HepG2 (cell line): ENCODE results near the gene FIBP. TPM values are rescaled to one million over a fixed set of nuclear protein-coding genes. Genes with fewer than 3 reads are reported as not detected.

Experiments
- ATAC-seq: fragments of 200-7000 bp; cut with Tn5 transposase; 3 replicates; pipeline ENCODE4 v1.9.1; 2020; ENCODE audit warnings: mild to moderate bottlenecking, moderate library complexity
- BruUV-seq: library from RNA; stranded (reverse); fragments of 400-500 nt; replicated peaks from 2 replicates; lab custom pipeline; 2021; lab: Mats Ljungman, UMichigan
- CTCF ChIA-PET: fragments of 300-600 bp; formaldehyde crosslinking; extraction: SDS; loops from one replicate; lab custom pipeline; 2021; ENCODE audit warnings: low total read pairs, inconsistent platforms, low intra/inter-chr PET ratio; lab: Yijun Ruan, JAX
- POLR2A ChIA-PET: fragments of 350-600 bp; sonication (Branson Sonifier 250); formaldehyde crosslinking; loops from one replicate; lab custom pipeline; 2020; ENCODE audit warnings: antibody characterized with exemption, inconsistent platforms; lab: Yijun Ruan, JAX
- DNase-seq: peaks from one replicate; pipeline ENCODE4 v3.0.0-alpha.2; 2015; ENCODE audit warnings: low spot score
- FAIRE-seq: peaks from 3 replicates; lab custom pipeline; 2011; peaks lifted over from hg19 to GRCh38; lab: Jason Lieb, UNC
- H2AFZ ChIP-seq: one replicate; pipeline ENCODE4 v1.6.1; 2011; ENCODE audit warnings: low read length, inconsistent platforms
- H3K27ac ChIP-seq: fragments of 300-600 bp; 3 replicates; pipeline ENCODE4 v1.8.0; 2011; ENCODE audit warnings: mixed run types, mild to moderate bottlenecking, mixed read lengths, low read length, inconsistent platforms; ENCODE audit not compliant: insufficient read depth; ENCODE audit errors: extremely low read length
- H3K27me3 ChIP-seq, 2 experiments: fragments of 200-600 bp in 1 of 2; 2 replicates in 1 of 2; 3 replicates in 1 of 2; pipeline versions ENCODE4 v1.6.0 to v1.8.0; 2011; ENCODE audit warnings: low read length in 2 of 2, mild to moderate bottlenecking in 2 of 2, moderate library complexity in 2 of 2, inconsistent platforms in 1 of 2; ENCODE audit not compliant: insufficient read depth in 2 of 2, control insufficient read depth in 1 of 2
- H3K36me3 ChIP-seq, 2 experiments: fragments of 200-600 bp in 1 of 2; replicated peaks in 1 of 2; 2 replicates in 1 of 2; 3 replicates in 1 of 2; pipeline versions ENCODE4 v1.5.1 to v1.8.0; 2011; ENCODE audit warnings: low read length in 2 of 2, inconsistent platforms in 1 of 2; ENCODE audit not compliant: insufficient read depth in 2 of 2, control insufficient read depth in 1 of 2
- H3K4me1 ChIP-seq: 2 replicates; pipeline ENCODE4 v1.5.1; 2012; ENCODE audit warnings: low read length, inconsistent platforms; ENCODE audit not compliant: insufficient read depth
- H3K4me2 ChIP-seq: 2 replicates; pipeline ENCODE4 v1.6.0; 2011; ENCODE audit warnings: low read depth, low read length, inconsistent platforms
- H3K4me3 ChIP-seq, 3 experiments: fragments of 200-600 bp in 1 of 3; sonication (generic), shearing (Covaris generic) in 1 of 3; replicated peaks in 1 of 3; 2 replicates each; pipeline ENCODE4 v1.5.1; 2011 to 2016; ENCODE audit warnings: low read length in 3 of 3, inconsistent platforms in 2 of 3, low read depth in 2 of 3, mild to moderate bottlenecking in 2 of 3, control low read depth in 1 of 3, mixed read lengths in 1 of 3; ENCODE audit not compliant: insufficient read depth in 1 of 3
- H3K79me2 ChIP-seq: one replicate; pipeline ENCODE4 v1.6.1; 2011; ENCODE audit warnings: low read length, inconsistent platforms; ENCODE audit not compliant: insufficient read depth
- H3K9ac ChIP-seq: 2 replicates; pipeline ENCODE4 v1.6.0; 2011; ENCODE audit warnings: mild to moderate bottlenecking, low read depth, low read length, inconsistent platforms; ENCODE audit not compliant: insufficient read depth
- H3K9me3 ChIP-seq: 2 replicates; pipeline ENCODE4 v1.5.1; 2012; ENCODE audit warnings: mild to moderate bottlenecking, low read length
- H4K20me1 ChIP-seq: 2 replicates; pipeline ENCODE4 v1.6.0; 2011; ENCODE audit warnings: inconsistent platforms, mild to moderate bottlenecking, low read length, moderate library complexity; ENCODE audit not compliant: insufficient read depth
- BRCA1 ChIP-seq: sonication (generic); formaldehyde crosslinking; IDR thresholded peaks from 2 replicates; pipeline ENCODE4 v1.4.0; 2020; ENCODE audit warnings: missing genetic modification reagents
- CBX1 ChIP-seq: IDR thresholded peaks from one replicate; pipeline ENCODE4 v1.6.1; 2016; ENCODE audit warnings: antibody characterized with exemption, low read depth
- EZH2 ChIP-seq: conservative IDR thresholded peaks from 2 replicates; pipeline ENCODE4 v1.6.1; 2012; ENCODE audit warnings: mild to moderate bottlenecking, low read depth, low read length, moderate library complexity
- GATAD2A ChIP-seq: IDR thresholded peaks from 2 replicates; pipeline ENCODE4 v1.6.1; 2016
- HNRNPK ChIP-seq: fragments of 200-400 bp; formaldehyde crosslinking; IDR thresholded peaks from 2 replicates; pipeline ENCODE4 v1.6.1; 2018; ENCODE audit warnings: low read length, low read depth, moderate library complexity, mild to moderate bottlenecking; ENCODE audit not compliant: poor library complexity, severe bottlenecking
- JUND ChIP-seq: sonication (generic); formaldehyde crosslinking; IDR thresholded peaks from 2 replicates; pipeline ENCODE4 v1.8.0; 2022; ENCODE audit warnings: mild to moderate bottlenecking, missing genetic modification reagents
- MIER2 ChIP-seq: IDR thresholded peaks from 2 replicates; pipeline ENCODE4 v1.6.1; 2016; ENCODE audit warnings: missing biosample characterization, missing genetic modification reagents
- NR2C2 ChIP-seq: sonication (generic); formaldehyde crosslinking; IDR thresholded peaks from 2 replicates; pipeline ENCODE4 v1.4.0; 2020; ENCODE audit warnings: missing genetic modification reagents, mild to moderate bottlenecking, moderate library complexity, borderline replicate concordance
- NR2F6 ChIP-seq, 2 experiments: IDR thresholded peaks; 2 replicates each; pipeline ENCODE4 v1.6.1; 2016; ENCODE audit warnings: antibody characterized with exemption in 1 of 2, mild to moderate bottlenecking in 1 of 2
- PBX2 ChIP-seq: IDR thresholded peaks from 2 replicates; pipeline ENCODE4 v1.6.1; 2016; ENCODE audit warnings: control low read depth
- ZFP41 ChIP-seq: sonication (generic); formaldehyde crosslinking; IDR thresholded peaks from 2 replicates; pipeline ENCODE4 v1.4.0; 2020; ENCODE audit warnings: mild to moderate bottlenecking, missing genetic modification reagents, borderline replicate concordance
- ZNF282 ChIP-seq: fragments of 450-650 bp; IDR thresholded peaks from 2 replicates; pipeline ENCODE4 v1.6.1; 2018; ENCODE audit not compliant: partially characterized antibody
- ZNF382 ChIP-seq: sonication (generic); formaldehyde crosslinking; IDR thresholded peaks from 2 replicates; pipeline ENCODE4 v1.5.0; 2020; ENCODE audit warnings: missing genetic modification reagents, mild to moderate bottlenecking, borderline replicate concordance
- ZNF441 ChIP-seq: sonication (generic); formaldehyde crosslinking; IDR thresholded peaks from 2 replicates; pipeline ENCODE4 v1.7.0; 2021; ENCODE audit warnings: missing genetic modification reagents, borderline replicate concordance
- ZNF484 ChIP-seq: sonication (generic); formaldehyde crosslinking; IDR thresholded peaks from 2 replicates; pipeline ENCODE4 v1.5.1; 2020; ENCODE audit warnings: mild to moderate bottlenecking, low read depth, missing genetic modification reagents, borderline replicate concordance
- ZNF614 ChIP-seq: IDR thresholded peaks from 2 replicates; pipeline ENCODE4 v1.6.1; 2018; ENCODE audit warnings: missing biosample characterization, missing genetic modification reagents, inconsistent platforms, borderline replicate concordance
- ZNF761 ChIP-seq: sonication (generic); formaldehyde crosslinking; conservative IDR thresholded peaks from 2 replicates; pipeline ENCODE4 v1.4.0; 2020; ENCODE audit warnings: mild to moderate bottlenecking, missing genetic modification reagents
- ZNF850 ChIP-seq: sonication (generic); formaldehyde crosslinking; conservative IDR thresholded peaks from 2 replicates; pipeline ENCODE4 v1.9.0; 2021; ENCODE audit warnings: mild to moderate bottlenecking, missing genetic modification reagents
- WGBS: methylation state at CpG from one replicate; pipeline ENCODE4 v1.1.6; 2017; ENCODE audit warnings: low lambda C conversion rate; 5-methylcytosine and 5-hydroxymethylcytosine counted together
- in situ Hi-C: cut with HindIII; loops from 2 replicates; pipeline ENCODE4 v1.10.0; 2017; ENCODE audit warnings: low pct_unique_long_range_greater_than_20kb; ENCODE audit not compliant: extremely low pct_ligation_motif_present
- intact Hi-C: fragments of 100-400 bp; cut with micrococcal nuclease; formaldehyde crosslinking; loops from one replicate; pipeline ENCODE4 v1.10.0; 2022; ENCODE audit not compliant: unreplicated experiment
- polyA plus RNA-seq, 8 experiments: library from polyadenylated mRNA; depleted of rRNA in 3 of 8; stranded (reverse) in 7 of 8; unstranded in 1 of 8; fragments of >200 nt; fragmentation: Illumina TruSeq in 4 of 8; extraction: Trizol in 4 of 8; gene quantifications; 2 replicates each; pipeline versions ENCODE4 v1.2.1 to v1.2.3, GENCODE V29; 2011 to 2016; ENCODE audit warnings: low read depth in 4 of 8, missing spikeins in 1 of 8, mixed read lengths in 1 of 8; ENCODE audit not compliant: insufficient read depth in 1 of 8
- total RNA-seq, 5 experiments: library from RNA; depleted of rRNA; stranded (reverse); fragments of >200 nt; fragmentation: Illumina TruSeq; extraction: Trizol; gene quantifications; 2 replicates each; pipeline ENCODE4 v1.2.3, GENCODE V29; 2016; ENCODE audit warnings: low read depth in 1 of 5
- TF ChIP-seq, protein P1 (sequence below): sonication (generic); formaldehyde crosslinking; IDR thresholded peaks from 2 replicates; pipeline ENCODE4 v1.5.0; 2020; ENCODE audit warnings: missing genetic modification reagents
- TF ChIP-seq, protein P2 (sequence below): sonication (generic); formaldehyde crosslinking; IDR thresholded peaks from 2 replicates; pipeline ENCODE4 v1.8.1; 2023; ENCODE audit warnings: mild to moderate bottlenecking, missing genetic modification reagents

FIBP gene
- total and polyA plus RNA-seq, 2 of the 13 experiments (the other 11 are each of a cell fraction or from before 2014, with no cell fraction given): 42.9 to 62.1 TPM

DNA sequence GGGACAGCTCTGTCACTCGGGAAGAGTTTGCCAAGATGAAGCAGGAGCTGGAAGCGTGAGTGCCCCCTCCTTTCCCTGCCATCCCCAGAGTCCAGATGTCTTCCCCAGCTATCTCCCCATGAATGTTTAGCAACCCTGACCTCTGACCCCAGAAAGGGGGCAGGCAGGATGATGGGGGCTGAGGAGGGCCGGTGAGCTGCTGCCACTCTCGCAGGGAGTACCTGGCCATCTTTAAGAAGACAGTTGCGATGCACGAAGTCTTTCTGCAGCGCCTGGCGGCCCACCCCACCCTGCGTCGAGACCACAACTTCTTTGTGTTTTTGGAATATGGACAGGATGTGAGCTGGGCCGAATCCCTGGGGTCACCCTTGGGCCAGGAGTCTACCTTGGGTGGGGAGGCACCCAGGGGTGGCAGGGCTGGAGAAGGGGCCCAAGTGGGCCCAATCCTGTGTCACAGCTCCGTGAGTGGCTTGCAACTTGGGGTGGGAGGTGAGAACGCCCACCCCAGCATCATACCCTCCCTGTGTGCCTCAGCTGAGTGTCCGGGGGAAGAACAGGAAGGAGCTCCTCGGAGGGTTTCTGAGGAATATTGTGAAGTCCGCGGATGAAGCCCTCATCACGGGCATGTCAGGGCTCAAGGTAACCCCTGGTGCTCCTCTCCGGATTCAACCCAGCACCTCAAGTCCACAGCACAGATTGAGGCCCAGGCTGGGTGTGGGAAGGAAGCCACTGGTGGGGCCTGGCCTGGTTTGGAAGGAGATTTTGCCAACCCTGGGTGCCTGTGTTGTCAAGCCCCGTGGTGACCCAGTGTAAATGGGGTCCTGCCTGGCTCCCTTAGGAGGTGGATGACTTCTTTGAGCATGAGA lies 37.8 kb downstream of the FIBP start:
- peak overlapping the region; percentile 60 for H3K4me2 ChIP-seq
- POLR2A ChIA-PET: interaction anchor here (0.5 to 4.1 kb wide), 8 partner anchors 7 to 130 kb away, joined by 3 to 21 read pairs (median 6); partner anchors contain the start of genes CFL1, FIBP, MUS81 and RNASEH2C
- H3K36me3 ChIP-seq: peaks cover 10 to 25% of the 10 kb centered on the region in 2 experiments
- H2AFZ ChIP-seq: no peak overlapping the region
- peak overlapping the region in 1 of 3 experiments; percentile 51; a peak in 1 of 6 replicates for H3K4me3 ChIP-seq
- peaks cover 61% of the 10 kb centered on the region for H3K4me1 ChIP-seq
- H3K79me2 ChIP-seq: no peaks in the 10 kb centered on the region
- H4K20me1 ChIP-seq: peaks cover 28% of the 10 kb centered on the region
- DNase-seq: no peak
- intact Hi-C loops (no loop called here), in situ Hi-C loops (loop anchor here (10.0 kb wide), 1 partner anchor 296 kb away; the partner anchor contains the start of gene LTBP3)
- CTCF ChIA-PET: no interaction called here
- FAIRE-seq: no peak
- no TSS peak for BruUV-seq
- peak; percentile 23 for ATAC-seq
- H3K9me3 ChIP-seq: 0 out of 2 replicates have a peak, but pooled peaks cover 4% of the 10 kb centered on the region
- 55% methylated on average over 8 of the region's 20 CpGs for WGBS
- no peak overlapping the region for H3K9ac ChIP-seq
- H3K27me3 ChIP-seq: no peaks in the 10 kb centered on the region
- H3K27ac ChIP-seq: no peak overlapping the region
- TF ChIP-seq ZNF382 (CRISPR knock-in tag) (no peak), ZNF614 (CRISPR knock-in tag) (no peak), EZH2 (no peak), CBX1 (no peak), ZNF441 (CRISPR knock-in tag) (no peak), NR2C2 (CRISPR knock-in tag) (peak; percentile 56; the same call in 1 of the 2 replicates), ZNF850 (CRISPR knock-in tag) (no peak), JUND (CRISPR knock-in tag) (no peak), ZNF282 (no peak), BRCA1 (CRISPR knock-in tag) (no peak), ZFP41 (CRISPR knock-in tag) (no peak), NR2F6 (IDR thresholded peaks at IDR 0.05) (peak; percentile 75), NR2F6 (CRISPR knock-in tag; IDR thresholded peaks at IDR 0.05) (peak; percentile 80), PBX2 (CRISPR knock-in tag) (no peak), ZNF484 (CRISPR knock-in tag) (no peak), ZNF761 (CRISPR knock-in tag) (no peak), HNRNPK (no peak), MIER2 (CRISPR knock-in tag) (no peak), GATAD2A (CRISPR knock-in tag) (no peak)
- TF ChIP-seq, protein P1, sequence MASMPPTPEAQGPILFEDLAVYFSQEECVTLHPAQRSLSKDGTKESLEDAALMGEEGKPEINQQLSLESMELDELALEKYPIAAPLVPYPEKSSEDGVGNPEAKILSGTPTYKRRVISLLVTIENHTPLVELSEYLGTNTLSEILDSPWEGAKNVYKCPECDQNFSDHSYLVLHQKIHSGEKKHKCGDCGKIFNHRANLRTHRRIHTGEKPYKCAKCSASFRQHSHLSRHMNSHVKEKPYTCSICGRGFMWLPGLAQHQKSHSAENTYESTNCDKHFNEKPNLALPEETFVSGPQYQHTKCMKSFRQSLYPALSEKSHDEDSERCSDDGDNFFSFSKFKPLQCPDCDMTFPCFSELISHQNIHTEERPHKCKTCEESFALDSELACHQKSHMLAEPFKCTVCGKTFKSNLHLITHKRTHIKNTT: no peak
- TF ChIP-seq, protein P2, sequence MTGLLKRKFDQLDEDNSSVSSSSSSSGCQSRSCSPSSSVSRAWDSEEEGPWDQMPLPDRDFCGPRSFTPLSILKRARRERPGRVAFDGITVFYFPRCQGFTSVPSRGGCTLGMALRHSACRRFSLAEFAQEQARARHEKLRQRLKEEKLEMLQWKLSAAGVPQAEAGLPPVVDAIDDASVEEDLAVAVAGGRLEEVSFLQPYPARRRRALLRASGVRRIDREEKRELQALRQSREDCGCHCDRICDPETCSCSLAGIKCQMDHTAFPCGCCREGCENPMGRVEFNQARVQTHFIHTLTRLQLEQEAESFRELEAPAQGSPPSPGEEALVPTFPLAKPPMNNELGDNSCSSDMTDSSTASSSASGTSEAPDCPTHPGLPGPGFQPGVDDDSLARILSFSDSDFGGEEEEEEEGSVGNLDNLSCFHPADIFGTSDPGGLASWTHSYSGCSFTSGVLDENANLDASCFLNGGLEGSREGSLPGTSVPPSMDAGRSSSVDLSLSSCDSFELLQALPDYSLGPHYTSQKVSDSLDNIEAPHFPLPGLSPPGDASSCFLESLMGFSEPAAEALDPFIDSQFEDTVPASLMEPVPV: 0 out of 2 replicates have a peak, but pooled peaks have one; percentile 52
